ENCODE measurements around the gene ATOSA.

ATOSA gene

GRCh38 chr15:52652984-52653383 lies 26.2 kb downstream of the ATOSA start:
- Histone ChIP-seq H3K9me3 (ENCODE audit: low read depth, low read length) (no peaks in the 10 kb centered on the region), H3K36me3 (ENCODE audit: insufficient read depth, low read length) (no peaks in the 10 kb centered on the region), H3K27ac (no peak overlapping the region), H3K9ac (ENCODE audit: insufficient read length) (no peak overlapping the region), H3K4me3 (no peak overlapping the region)
- TF ChIP-seq EZH2 (IDR thresholded peaks at IDR 0.05) = no peak
- no peak for TF ChIP-seq FOXP2 (optimal IDR thresholded peaks at IDR 0.05; ENCODE audit: control extremely low read depth, extremely low read length, insufficient read depth)
- no peak for TF ChIP-seq POLR2AphosphoS5 (IDR thresholded peaks at IDR 0.05; ENCODE audit: borderline replicate concordance, low read depth, low read length)
- DNase-seq (ENCODE audit: low read depth, low spot score) = no peak

- Histone ChIP-seq H3K9ac (ENCODE audit: insufficient read length) (no peak overlapping the region), H3K9me3 (ENCODE audit: low read depth, low read length) (no peaks in the 10 kb centered on the region), H3K27ac (0 out of 2 replicates have a peak overlapping the region, but pooled peaks have one; percentile 27), H3K4me3 (peak overlapping the region; percentile 64; the same call in 1 of the 2 replicates), H3K36me3 (ENCODE audit: insufficient read depth, low read length) (no peaks in the 10 kb centered on the region)
- DNase-seq (ENCODE audit: low read depth, low spot score) = no peak
- TF ChIP-seq POLR2AphosphoS5 (IDR thresholded peaks at IDR 0.05; ENCODE audit: borderline replicate concordance, low read depth, low read length) (no peak), FOXP2 (optimal IDR thresholded peaks at IDR 0.05; ENCODE audit: control extremely low read depth, extremely low read length, insufficient read depth) (no peak), EZH2 (IDR thresholded peaks at IDR 0.05) (no peak)
Measured at GRCh38 chr15:52652286-52652685, 26.9 kb downstream of the ATOSA start.

- Histone ChIP-seq H3K9me3 (ENCODE audit: low read depth, low read length) (no peaks in the 10 kb centered on the region), H3K4me3 (peak overlapping the region; percentile 64), H3K27ac (peak overlapping the region; percentile 28; the same call in 1 of the 2 replicates), H3K36me3 (ENCODE audit: insufficient read depth, low read length) (no peaks in the 10 kb centered on the region), H3K9ac (ENCODE audit: insufficient read length) (peak overlapping the region; percentile 51)
- peak; percentile 12 for DNase-seq (ENCODE audit: low read depth, low spot score)
- TF ChIP-seq POLR2AphosphoS5 (IDR thresholded peaks at IDR 0.05; ENCODE audit: borderline replicate concordance, low read depth, low read length) (peak; percentile 28; the same call in 1 of the 2 replicates), EZH2 (IDR thresholded peaks at IDR 0.05) (no peak), FOXP2 (optimal IDR thresholded peaks at IDR 0.05; ENCODE audit: control extremely low read depth, extremely low read length, insufficient read depth) (no peak)
Measured at GRCh38 chr15:52651868-52652267, 27.3 kb downstream of the ATOSA start.

GRCh38 chr15:52651114-52651513 lies 28.1 kb downstream of the ATOSA start:
- Histone ChIP-seq H3K27ac (peak overlapping the region; percentile 28; the same call in 1 of the 2 replicates), H3K36me3 (ENCODE audit: insufficient read depth, low read length) (no peaks in the 10 kb centered on the region), H3K9me3 (ENCODE audit: low read depth, low read length) (no peaks in the 10 kb centered on the region), H3K9ac (ENCODE audit: insufficient read length) (no peak overlapping the region), H3K4me3 (peak overlapping the region; percentile 64)
- TF ChIP-seq EZH2 (IDR thresholded peaks at IDR 0.05) = no peak
- DNase-seq (ENCODE audit: low read depth, low spot score) = no peak

GRCh38 chr15:52649686-52650085 lies 29.5 kb downstream of the ATOSA start:
- H3K27ac ChIP-seq = no peak overlapping the region
- TF ChIP-seq EZH2 (IDR thresholded peaks at IDR 0.05) = no peak
- no peak overlapping the region for H3K9ac ChIP-seq (ENCODE audit: insufficient read length)
- DNase-seq (ENCODE audit: low read depth, low spot score) = no peak
- H3K4me3 ChIP-seq = no peak overlapping the region
- no peaks in the 10 kb centered on the region for H3K36me3 ChIP-seq (ENCODE audit: insufficient read depth, low read length)
- no peaks in the 10 kb centered on the region for H3K9me3 ChIP-seq (ENCODE audit: low read depth, low read length)

GRCh38 chr15:52645916-52646315 lies 33.3 kb downstream of the ATOSA start:
- Histone ChIP-seq H3K4me3 (no peak overlapping the region), H3K27ac (no peak overlapping the region), H3K9ac (ENCODE audit: insufficient read length) (no peak overlapping the region), H3K9me3 (ENCODE audit: low read depth, low read length) (no peaks in the 10 kb centered on the region), H3K36me3 (ENCODE audit: insufficient read depth, low read length) (no peaks in the 10 kb centered on the region)
- TF ChIP-seq POLR2AphosphoS5 (IDR thresholded peaks at IDR 0.05; ENCODE audit: borderline replicate concordance, low read depth, low read length) (no peak), FOXP2 (optimal IDR thresholded peaks at IDR 0.05; ENCODE audit: control extremely low read depth, extremely low read length, insufficient read depth) (no peak), EZH2 (IDR thresholded peaks at IDR 0.05) (no peak)
- no peak for DNase-seq (ENCODE audit: low read depth, low spot score)

GRCh38 chr15:52642386-52643361 lies 36.5 kb downstream of the ATOSA start:
- no peak overlapping the region for H3K27ac ChIP-seq
- no peaks in the 10 kb centered on the region for H3K9me3 ChIP-seq (ENCODE audit: low read depth, low read length)
- DNase-seq (ENCODE audit: low read depth, low spot score) = no peak

GRCh38 chr15:52636459-52636858 lies 42.7 kb downstream of the ATOSA start:
- no peak overlapping the region for H3K4me3 ChIP-seq
- no peaks in the 10 kb centered on the region for H3K9me3 ChIP-seq (ENCODE audit: low read depth, low read length)
- no peaks in the 10 kb centered on the region for H3K36me3 ChIP-seq (ENCODE audit: insufficient read depth, low read length)
- DNase-seq (ENCODE audit: low read depth, low spot score) = no peak
- H3K27ac ChIP-seq = no peak overlapping the region
- TF ChIP-seq FOXP2 (optimal IDR thresholded peaks at IDR 0.05; ENCODE audit: control extremely low read depth, extremely low read length, insufficient read depth) = no peak
- H3K9ac ChIP-seq (ENCODE audit: insufficient read length) = no peak overlapping the region

More at GRCh38 chr15:52642386-52643361, 36.5 kb downstream of the ATOSA start:
- Histone ChIP-seq H3K4me3 (no peak overlapping the region), H3K36me3 (ENCODE audit: insufficient read depth, low read length) (no peaks in the 10 kb centered on the region), H3K9ac (ENCODE audit: insufficient read length) (no peak overlapping the region)
- TF ChIP-seq EZH2 (IDR thresholded peaks at IDR 0.05) = no peak
- TF ChIP-seq POLR2AphosphoS5 (IDR thresholded peaks at IDR 0.05; ENCODE audit: borderline replicate concordance, low read depth, low read length) = no peak
- TF ChIP-seq FOXP2 (optimal IDR thresholded peaks at IDR 0.05; ENCODE audit: control extremely low read depth, extremely low read length, insufficient read depth) = no peak

- Histone ChIP-seq H3K27ac (no peak overlapping the region), H3K36me3 (ENCODE audit: insufficient read depth, low read length) (no peaks in the 10 kb centered on the region), H3K9me3 (ENCODE audit: low read depth, low read length) (no peaks in the 10 kb centered on the region), H3K4me3 (no peak overlapping the region), H3K9ac (ENCODE audit: insufficient read length) (no peak overlapping the region)
- TF ChIP-seq POLR2AphosphoS5 (IDR thresholded peaks at IDR 0.05; ENCODE audit: borderline replicate concordance, low read depth, low read length) (no peak), EZH2 (IDR thresholded peaks at IDR 0.05) (no peak), FOXP2 (optimal IDR thresholded peaks at IDR 0.05; ENCODE audit: control extremely low read depth, extremely low read length, insufficient read depth) (no peak)
- no peak for DNase-seq (ENCODE audit: low read depth, low spot score)
Measured at GRCh38 chr15:52635908-52636307, 43.3 kb downstream of the ATOSA start.
